ENCODE results near the gene GTF3A. TPM values are rescaled to one million over a fixed set of nuclear protein-coding genes. Genes with fewer than 3 reads are reported as not detected.

The GTF3A gene
- total and polyA plus RNA-seq, 2 of the 8 experiments (the other 6 are each of a cell fraction or from before 2014, with no cell fraction given): 41.6 to 96.5 TPM

- CTCF ChIA-PET (ENCODE audit: partially characterized antibody): interaction anchor here (1.0 to 4.1 kb wide), 4 partner anchors 15 to 426 kb away, joined by 3 to 19 read pairs (median 4); partner anchors contain the start of gene GTF3A
- POLR2A ChIA-PET (ENCODE audit: partially characterized antibody): no interaction called here
- H4K8ac ChIP-seq (ENCODE audit: extremely low read depth, insufficient read depth, low read length): no peak overlapping the region
- no peak overlapping the region for H3K4me2 ChIP-seq (ENCODE audit: insufficient read depth in 1 of 2, low read depth in 2 of 2, low read length in 2 of 2)
- H2AFZ ChIP-seq (ENCODE audit: low read length): no peak overlapping the region
- H2BK120ac ChIP-seq (replicated peaks; ENCODE audit: low read depth, low read length): no peak overlapping the region
- no peak for DNase-seq (ENCODE audit: low read depth in 1 of 2, low spot score in 2 of 2)
- H2BK20ac ChIP-seq (ENCODE audit: low read length): no peak overlapping the region
- H3K27ac ChIP-seq (ENCODE audit: low read depth, low read length): no peak overlapping the region
- H4K91ac ChIP-seq (replicated peaks; ENCODE audit: insufficient read length, low read length): no peak overlapping the region
- no peaks in the 10 kb centered on the region for H3K23me2 ChIP-seq (ENCODE audit: low read depth, low read length)
- no peak overlapping the region for H3K9ac ChIP-seq (replicated peaks in 1 of 4; ENCODE audit: extremely low read depth in 1 of 4, low read depth in 3 of 4, low read length in 3 of 4)
- no peak overlapping the region for H2AK5ac ChIP-seq (ENCODE audit: low read depth, low read length)
- H3K36me3 ChIP-seq (ENCODE audit: control insufficient read depth in 2 of 4, insufficient read depth in 4 of 4, low read length in 3 of 4): no peaks in the 10 kb centered on the region
- H3K4ac ChIP-seq (replicated peaks; ENCODE audit: insufficient read length, low read depth, low read length): no peak overlapping the region
- no peak for TF ChIP-seq BACH1 (IDR thresholded peaks at IDR 0.05; ENCODE audit: low read length)
- TF ChIP-seq NANOG (IDR thresholded peaks at IDR 0.05; ENCODE audit: insufficient read depth, low read depth, low read length, poor library complexity, severe bottlenecking): no peak
- TF ChIP-seq KDM5A (IDR thresholded peaks at IDR 0.05; ENCODE audit: low read length): no peak
- no peak for TF ChIP-seq TAF1 (IDR thresholded peaks at IDR 0.05; ENCODE audit: low read depth, low read length)
- TF ChIP-seq MAFK (IDR thresholded peaks at IDR 0.05; ENCODE audit: low read depth, low read length): no peak
- TF ChIP-seq NRF1 (IDR thresholded peaks at IDR 0.05; ENCODE audit: low read depth, low read length): no peak
- no peak for TF ChIP-seq CTBP2 (IDR thresholded peaks at IDR 0.05; ENCODE audit: borderline replicate concordance, insufficient read depth, insufficient read length, low read length)
- TF ChIP-seq POLR2AphosphoS5 (IDR thresholded peaks at IDR 0.05; ENCODE audit: low read depth, low read length): no peak
- TF ChIP-seq CTCF (IDR thresholded peaks at IDR 0.05; ENCODE audit: control extremely low read depth in 1 of 3, insufficient read depth in 1 of 3, low read depth in 1 of 3, low read length in 3 of 3): no peak
- TF ChIP-seq BCL11A (IDR thresholded peaks at IDR 0.05; ENCODE audit: low read depth in 2 of 2, low read length in 2 of 2): no peak
- H2BK5ac ChIP-seq (ENCODE audit: low read depth, low read length): no peak overlapping the region
- no peaks in the 10 kb centered on the region for H4K20me1 ChIP-seq (replicated peaks in 1 of 2; ENCODE audit: control insufficient read depth in 1 of 2, insufficient read depth in 2 of 2, low read length in 2 of 2)
- no peak overlapping the region for H3K14ac ChIP-seq (ENCODE audit: insufficient read length)
- FAIRE-seq: no peak
- H3K4me1 ChIP-seq (replicated peaks in 1 of 4; ENCODE audit: control insufficient read depth in 3 of 4, insufficient read depth in 4 of 4, low read length in 3 of 4): no peaks in the 10 kb centered on the region
- H3K23ac ChIP-seq (ENCODE audit: insufficient read length): no peak overlapping the region
- WGBS, 2 experiments (ENCODE audit: extremely low coverage in 1 of 2, insufficient coverage in 1 of 2, insufficient read length in 1 of 2, insufficient replicate concordance in 2 of 2, low coverage in 1 of 2, low lambda C conversion rate in 2 of 2, missing lambda C conversion rate in 1 of 2): 89% methylated on average over 3 of the region's 3 CpGs; no CpG with 5 or more reads in 1 of the 2 experiments
- H3K56ac ChIP-seq (replicated peaks; ENCODE audit: insufficient read length, low read depth, low read length): no peak overlapping the region
- no peak overlapping the region for H3K4me3 ChIP-seq (ENCODE audit: extremely low read depth in 1 of 4, insufficient read depth in 2 of 4, low read depth in 3 of 4, low read length in 4 of 4)
- H4K5ac ChIP-seq (ENCODE audit: insufficient read length, low read depth, low read length): no peak overlapping the region
- no peak overlapping the region for H2BK12ac ChIP-seq (ENCODE audit: low read depth, low read length)
- H2BK15ac ChIP-seq (ENCODE audit: low read length): no peak overlapping the region
- no peaks in the 10 kb centered on the region for H3K79me2 ChIP-seq (ENCODE audit: control insufficient read depth in 1 of 2, insufficient read depth in 2 of 2, low read length in 2 of 2)
- no peaks in the 10 kb centered on the region for H3K9me3 ChIP-seq (ENCODE audit: insufficient read depth in 2 of 2, low read depth in 1 of 2, low read length in 1 of 2)
- no peak overlapping the region for H3K18ac ChIP-seq (ENCODE audit: extremely low read depth, low read length)
- no peaks in the 10 kb centered on the region for H3K79me1 ChIP-seq (ENCODE audit: low read depth, low read length)
- no peaks in the 10 kb centered on the region for H3K27me3 ChIP-seq (replicated peaks in 1 of 4; ENCODE audit: control insufficient read depth in 3 of 4, extremely low read depth in 1 of 4, insufficient read depth in 3 of 4, low read length in 3 of 4)
Measured at GRCh38 chr13:27411341-27411740, 13.1 kb upstream of the GTF3A start.
